ENCODE results near the gene LINS1. TPM values are rescaled to one million over a fixed set of nuclear protein-coding genes. Genes with fewer than 3 reads are reported as not detected.

The LINS1 gene
- total RNA-seq, 4 donors from 2014 or later, result 10.7 to 76.6 (median 35.7) TPM

- 40 to 53% methylated on average over 5 of the region's 5 CpGs for WGBS, 2 donors
- H3K36me3 ChIP-seq, result peaks cover 0 to 70% (median 5%) of the 10 kb centered on the region in 3 donors
- no peak for TF ChIP-seq EP300 (IDR thresholded peaks at IDR 0.05)
Measured at GRCh38 chr15:100615801-100616200, 13.8 kb upstream of the LINS1 start.

GRCh38 chr15:100614918-100615317, 12.9 kb upstream of the LINS1 start:
- 92 to 96% methylated on average over 4 of the region's 4 CpGs for WGBS, 2 donors
- Histone ChIP-seq H3K4me1 (no peaks in the 10 kb centered on the region), H3K9me3 (no peaks in the 10 kb centered on the region), H3K27ac (no peak overlapping the region), H3K27me3 (no peaks in the 10 kb centered on the region), H3K36me3 (peaks cover 0 to 71% (median 6%) of the 10 kb centered on the region in 3 donors), H3K4me3 (no peak overlapping the region)
- no peak for DNase-seq (ENCODE audit: low spot score in 2 of 2)
- no peak for TF ChIP-seq EP300 (IDR thresholded peaks at IDR 0.05)
- TF ChIP-seq POLR2A (IDR thresholded peaks at IDR 0.05), result no peak
- TF ChIP-seq CTCF (IDR thresholded peaks at IDR 0.05), result no peak

More at GRCh38 chr15:100615801-100616200, 13.8 kb upstream of the LINS1 start:
- Histone ChIP-seq H3K4me3 (no peak overlapping the region), H3K4me1 (no peaks in the 10 kb centered on the region), H3K27ac (no peak overlapping the region), H3K27me3 (no peaks in the 10 kb centered on the region), H3K9me3 (no peaks in the 10 kb centered on the region)
- DNase-seq (ENCODE audit: low spot score in 2 of 2), result no peak

GRCh38 chr15:100614336-100614735, 12.4 kb upstream of the LINS1 start:
- no peak for DNase-seq (ENCODE audit: low spot score in 2 of 2)
- no peaks in the 10 kb centered on the region for H3K27me3 ChIP-seq
- 74 to 77% methylated on average over 2 of the region's 2 CpGs for WGBS, 2 donors
- no peak overlapping the region for H3K27ac ChIP-seq
- peaks cover 2 to 72% (median 6%) of the 10 kb centered on the region in 3 donors for H3K36me3 ChIP-seq
- H3K9me3 ChIP-seq, result no peaks in the 10 kb centered on the region
- TF ChIP-seq POLR2A (IDR thresholded peaks at IDR 0.05) (no peak), EP300 (IDR thresholded peaks at IDR 0.05) (no peak), CTCF (IDR thresholded peaks at IDR 0.05) (no peak)
- no peaks in the 10 kb centered on the region for H3K4me1 ChIP-seq
- H3K4me3 ChIP-seq, result no peak overlapping the region

GRCh38 chr15:100613208-100613607, 11.2 kb upstream of the LINS1 start:
- no peak for DNase-seq (ENCODE audit: low spot score in 2 of 2)
- no peaks in the 10 kb centered on the region for H3K9me3 ChIP-seq
- WGBS, 2 donors, result 86 to 97% methylated on average over 1 of the region's 1 CpG
- H3K4me1 ChIP-seq, result peaks cover 0 to 1% (median 0%) of the 10 kb centered on the region in 4 donors
- no peak overlapping the region for H3K27ac ChIP-seq
- TF ChIP-seq POLR2A (IDR thresholded peaks at IDR 0.05), result no peak
- TF ChIP-seq EP300 (IDR thresholded peaks at IDR 0.05), result no peak
- TF ChIP-seq CTCF (IDR thresholded peaks at IDR 0.05), result no peak
- H3K27me3 ChIP-seq, result no peaks in the 10 kb centered on the region
- no peak overlapping the region for H3K4me3 ChIP-seq
- peaks cover 2 to 70% (median 6%) of the 10 kb centered on the region in 3 donors for H3K36me3 ChIP-seq

GRCh38 chr15:100612539-100612938, 10.6 kb upstream of the LINS1 start:
- no peak overlapping the region for H3K4me3 ChIP-seq
- peaks cover 2 to 68% (median 6%) of the 10 kb centered on the region in 3 donors for H3K36me3 ChIP-seq
- no peaks in the 10 kb centered on the region for H3K27me3 ChIP-seq
- 90 to 94% methylated on average over 2 of the region's 2 CpGs for WGBS, 2 donors
- H3K27ac ChIP-seq, result no peak overlapping the region
- no peaks in the 10 kb centered on the region for H3K9me3 ChIP-seq
- DNase-seq (ENCODE audit: low spot score in 2 of 2), result no peak
- peaks cover 0 to 4% (median 0%) of the 10 kb centered on the region in 4 donors for H3K4me1 ChIP-seq
- TF ChIP-seq CTCF (IDR thresholded peaks at IDR 0.05), result no peak
- no peak for TF ChIP-seq EP300 (IDR thresholded peaks at IDR 0.05)
- no peak for TF ChIP-seq POLR2A (IDR thresholded peaks at IDR 0.05)
